ENCODE results near the gene GRIFIN.

Gene GRIFIN

DNA sequence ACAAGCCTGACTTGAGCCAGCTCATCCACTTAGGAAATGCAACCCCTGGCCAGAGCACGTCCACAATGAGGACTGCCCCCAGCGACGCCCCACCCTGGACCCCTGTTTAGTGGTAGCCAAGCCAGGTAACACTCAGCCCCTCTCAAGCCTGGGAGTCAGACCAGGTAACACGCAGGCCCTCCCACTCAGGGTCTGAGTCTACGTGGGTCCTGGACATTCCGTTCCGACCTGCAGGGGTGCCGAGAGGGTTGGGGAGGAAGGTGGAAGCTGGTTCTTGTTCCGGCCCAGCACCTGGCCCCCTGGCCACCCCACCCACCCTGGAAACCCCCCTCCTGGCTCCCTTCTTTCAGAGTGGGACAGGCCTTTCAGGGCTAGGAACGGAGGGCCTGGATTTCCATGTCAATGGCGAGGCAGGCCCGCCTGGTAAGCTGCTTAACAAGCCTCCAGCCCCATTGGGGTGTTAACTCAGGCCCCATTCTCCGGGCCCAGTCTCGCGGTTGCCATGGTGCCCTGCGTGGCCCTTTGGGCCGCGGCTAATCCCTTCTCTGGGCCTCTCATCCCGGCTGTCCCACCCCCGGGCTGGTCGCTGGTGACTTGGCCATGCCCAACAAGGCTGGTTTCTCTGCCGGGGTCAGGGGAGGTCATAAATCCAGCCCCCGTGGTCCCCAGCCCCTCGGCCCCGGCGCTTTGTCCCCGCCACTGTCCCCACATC, 23.7 kb upstream of the GRIFIN start:
- intact Hi-C loops (cut with DNase I): no loop called here
- no peak for DNase-seq

DNA sequence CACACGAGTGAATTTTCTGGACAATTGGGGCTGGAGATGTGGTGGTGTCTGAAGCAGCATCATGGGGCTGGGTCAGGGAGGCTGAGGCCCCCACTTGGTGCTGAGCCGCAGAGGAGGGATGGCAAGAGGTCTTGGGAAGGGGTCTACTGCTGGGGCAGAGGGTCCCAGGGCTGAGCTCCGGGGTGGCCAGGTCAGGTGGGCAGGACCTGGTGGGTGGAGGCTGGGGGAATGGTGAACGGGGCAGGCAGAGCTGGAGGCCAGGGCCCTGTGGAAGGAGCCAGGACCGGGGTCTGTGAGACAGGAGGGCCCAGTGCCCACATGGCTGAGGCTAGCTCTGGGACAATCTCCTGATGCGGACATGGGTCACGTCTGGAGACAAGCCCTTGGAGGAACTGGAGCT, 23.0 kb upstream of the GRIFIN start:
- intact Hi-C loops (cut with DNase I): no loop called here

DNA sequence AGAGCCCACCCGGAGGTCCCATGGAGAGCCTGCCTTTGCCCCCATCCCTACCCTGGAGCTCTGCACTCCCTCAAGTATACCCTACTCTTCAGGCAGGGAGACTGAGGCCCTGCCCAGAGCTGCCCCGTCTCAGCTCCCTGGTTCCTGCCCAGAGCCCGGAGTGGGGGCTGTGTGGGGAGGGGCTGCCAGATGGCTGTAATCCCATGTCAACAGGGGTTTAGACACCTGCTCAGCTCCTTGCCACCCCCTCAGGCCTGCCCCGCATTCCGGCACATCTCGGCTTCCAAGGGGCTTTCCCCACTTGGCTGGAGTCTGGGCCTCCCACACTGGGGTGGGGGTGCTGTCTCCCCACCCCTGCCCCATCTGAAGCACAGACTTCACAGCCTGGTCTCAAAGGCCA, 22.5 kb upstream of the GRIFIN start:
- DNase-seq: no peak

More for the DNA sequence above, 23.0 kb upstream of the GRIFIN start:
- no peak for DNase-seq

GRCh38 chr7:2497500-2498336, 21.5 kb upstream of the GRIFIN start:
- no peak for DNase-seq
- intact Hi-C loops (cut with DNase I): no loop called here

More for the DNA sequence above, 22.5 kb upstream of the GRIFIN start:
- intact Hi-C loops (cut with DNase I): no loop called here

- intact Hi-C loops (cut with DNase I): no loop called here
- DNase-seq: no peak
Measured at GRCh38 chr7:2497065-2497464, 20.9 kb upstream of the GRIFIN start.

DNA sequence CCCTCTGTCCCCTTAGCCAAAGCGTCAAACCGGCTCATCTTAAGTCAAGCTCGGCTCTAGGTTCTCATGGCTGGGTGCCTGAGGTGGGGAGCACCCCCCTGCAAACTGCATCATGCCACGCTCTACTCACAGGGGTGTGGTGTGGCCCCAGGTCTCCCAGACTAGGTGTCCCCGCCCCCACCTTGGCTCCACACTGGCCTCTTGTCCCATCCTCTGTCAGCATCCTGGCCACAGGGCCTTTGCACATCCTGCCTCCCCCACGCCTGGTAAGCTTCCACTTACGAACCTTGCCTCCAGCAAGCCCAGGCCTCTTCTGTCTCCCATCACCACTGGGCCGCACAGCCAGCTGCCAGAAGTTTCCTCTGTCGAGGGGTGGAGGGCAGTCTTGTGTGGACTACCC, 20.2 kb upstream of the GRIFIN start:
- no peak for DNase-seq
- intact Hi-C loops (cut with DNase I): no loop called here

DNA sequence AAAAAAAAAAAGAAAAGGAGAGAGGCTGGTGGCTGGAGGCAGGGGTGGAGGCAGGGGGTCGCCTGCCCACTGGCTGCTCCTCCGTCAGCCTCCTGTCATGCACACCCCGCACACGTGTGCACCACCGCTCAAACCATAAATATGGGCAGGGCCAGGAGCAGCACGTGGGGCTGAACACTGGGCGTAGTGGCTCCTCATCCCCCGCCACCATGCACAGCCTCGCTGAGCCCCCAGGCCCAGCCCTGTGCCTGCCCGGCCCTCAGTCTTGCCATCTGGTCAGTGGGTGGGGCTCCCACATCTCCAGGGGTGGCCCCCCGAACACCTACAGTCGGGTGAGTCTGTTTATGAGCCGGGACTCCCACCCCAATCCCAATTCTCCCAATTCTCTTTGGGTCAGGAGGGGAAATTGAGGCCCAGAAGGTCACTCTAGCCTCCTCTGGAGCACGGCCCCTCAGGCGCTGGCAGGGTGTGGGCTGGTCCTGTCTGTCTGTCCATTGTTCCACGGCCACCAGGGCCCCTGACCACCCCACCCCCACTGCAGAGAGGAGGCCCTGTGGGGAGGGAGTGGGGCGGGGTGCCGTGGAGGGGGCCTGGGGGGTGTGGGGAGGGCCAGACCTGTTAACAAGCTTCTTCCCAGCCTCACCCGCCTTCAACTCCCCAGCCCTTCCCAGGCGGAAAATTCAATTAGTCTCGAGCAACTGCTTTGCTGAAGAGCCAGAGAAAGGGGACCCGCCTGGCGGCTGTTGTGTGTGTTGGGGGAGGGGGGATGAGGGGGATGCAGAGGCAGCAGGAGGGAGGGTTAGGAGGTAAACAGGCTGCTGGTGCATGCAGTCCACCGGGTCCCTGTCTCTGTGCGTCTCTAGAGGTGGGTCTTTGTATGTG, 19.5 kb upstream of the GRIFIN start:
- no peak for DNase-seq
- intact Hi-C loops (cut with DNase I): no loop called here

- intact Hi-C loops (cut with DNase I): no loop called here
- no peak for DNase-seq
Measured at GRCh38 chr7:2494191-2495130, 18.3 kb upstream of the GRIFIN start.

DNA sequence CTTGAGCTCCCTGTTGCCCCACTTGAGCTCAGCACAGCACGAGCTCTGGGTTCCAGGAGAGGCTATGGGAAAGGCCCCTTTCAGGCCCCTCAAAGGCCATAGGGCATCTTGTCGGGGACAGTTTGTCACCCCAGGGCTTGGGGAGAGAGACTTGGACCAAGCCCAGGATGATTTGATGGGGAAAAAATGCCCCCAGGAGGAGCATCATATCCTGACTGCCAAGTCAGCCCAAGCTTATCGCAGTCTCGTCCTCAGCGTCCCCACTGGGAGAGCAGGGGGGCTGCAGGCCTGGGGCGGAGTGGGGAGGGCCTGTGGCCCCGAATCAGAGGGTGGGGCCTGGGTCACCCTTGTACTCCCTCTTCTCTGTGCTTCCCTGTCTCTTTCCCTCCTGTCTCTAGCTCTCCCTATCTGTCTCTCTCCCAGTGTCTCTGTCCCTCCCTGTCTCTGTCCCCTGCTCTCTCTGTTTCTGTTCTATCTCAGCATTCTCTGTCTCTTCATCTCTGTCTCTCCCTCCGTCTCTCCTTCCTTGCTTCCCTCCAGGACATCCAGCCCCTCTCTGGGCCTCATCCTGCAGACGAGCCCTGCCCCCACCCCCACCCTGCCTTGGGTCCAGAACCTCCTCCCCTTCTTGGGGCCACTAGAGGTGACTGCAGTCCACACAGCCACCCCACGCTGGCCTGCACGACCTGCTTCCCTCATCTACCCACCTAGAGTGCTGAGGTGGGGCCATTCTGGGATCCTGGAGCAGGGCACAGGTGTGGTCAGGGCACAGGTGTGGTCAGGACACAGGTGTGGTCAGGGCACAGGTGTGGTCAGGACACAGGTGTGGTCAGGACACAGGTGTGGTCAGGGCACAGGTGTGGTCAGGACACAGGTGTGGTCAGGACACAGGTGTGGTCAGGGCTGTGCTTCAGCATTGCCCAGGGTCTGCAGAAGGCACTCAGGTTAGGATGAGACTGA, 17.3 kb upstream of the GRIFIN start:
- intact Hi-C loops (cut with DNase I): no loop called here
- DNase-seq: no peak

GRCh38 chr7:2492038-2492437, 15.8 kb upstream of the GRIFIN start:
- intact Hi-C loops (cut with DNase I): no loop called here
- no peak for DNase-seq

- no peak for DNase-seq
- intact Hi-C loops (cut with DNase I): no loop called here
Measured at GRCh38 chr7:2490181-2490651, 14.0 kb upstream of the GRIFIN start.

DNA sequence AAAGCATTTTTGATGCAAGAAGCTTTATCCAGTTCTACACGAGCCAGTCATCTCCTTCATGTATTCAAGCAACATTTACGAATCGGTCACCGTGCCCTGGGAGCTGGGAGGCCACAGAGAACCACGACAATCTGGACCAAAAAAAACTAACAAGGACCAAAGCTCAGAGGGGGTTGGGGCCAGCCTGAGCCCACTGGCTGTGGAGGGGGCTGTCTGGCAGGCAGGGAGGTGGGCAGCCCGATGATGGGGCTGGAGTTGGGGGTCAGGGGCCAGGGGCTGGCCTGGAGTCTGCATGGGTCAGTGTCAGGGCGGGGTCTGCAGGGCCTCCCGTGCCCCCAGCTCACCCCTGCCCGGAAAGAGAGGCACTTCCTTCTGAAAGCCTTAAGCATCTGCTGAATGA, 12.5 kb upstream of the GRIFIN start:
- no peak for DNase-seq
- intact Hi-C loops (cut with DNase I): no loop called here

- intact Hi-C loops (cut with DNase I): no loop called here
Measured at GRCh38 chr7:2488272-2488645, 12.1 kb upstream of the GRIFIN start.

GRCh38 chr7:2487586-2488271, 11.5 kb upstream of the GRIFIN start:
- intact Hi-C loops (cut with DNase I): no loop called here
- DNase-seq: no peak

More at GRCh38 chr7:2488272-2488645, 12.1 kb upstream of the GRIFIN start:
- no peak for DNase-seq

DNA sequence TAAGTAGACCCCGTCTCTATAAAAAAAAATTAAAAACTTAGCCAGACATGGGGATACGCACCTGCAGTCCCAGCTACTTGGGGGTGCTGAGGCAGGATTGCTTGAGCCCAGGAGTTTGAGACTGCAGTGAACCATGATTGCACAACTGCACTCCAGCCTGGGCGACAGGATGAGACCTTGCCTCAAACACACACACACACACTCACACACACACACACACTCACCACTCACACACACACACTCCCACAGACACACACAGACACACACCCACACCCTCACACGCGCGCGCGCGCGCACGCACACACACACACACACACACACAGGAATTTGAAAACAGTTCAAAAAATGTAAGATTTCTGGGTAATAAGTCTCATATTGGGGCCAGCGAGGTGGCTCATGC, 8.7 kb upstream of the GRIFIN start:
- DNase-seq: no peak
- intact Hi-C loops (cut with DNase I): no loop called here

DNA sequence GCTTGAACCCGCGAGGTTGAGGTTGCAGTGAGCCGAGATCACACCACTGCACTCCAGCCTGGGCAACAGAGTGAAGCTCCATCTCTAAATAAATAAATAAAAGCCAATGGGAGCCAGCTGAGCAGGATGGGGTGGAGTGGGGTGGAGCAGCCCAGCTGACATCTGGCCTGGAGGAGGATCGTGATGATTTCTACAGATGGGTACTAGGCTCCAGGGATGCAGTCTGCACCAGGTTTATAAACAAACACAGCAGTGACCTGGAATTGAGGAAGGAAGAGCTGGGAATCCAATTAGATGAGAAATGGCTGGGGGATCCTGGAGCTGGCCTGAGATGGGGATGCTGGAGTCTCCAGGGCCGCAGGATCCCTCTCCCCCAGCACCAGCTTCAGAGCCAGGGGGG, 7.3 kb upstream of the GRIFIN start:
- intact Hi-C loops (cut with DNase I): no loop called here
- no peak for DNase-seq

DNA sequence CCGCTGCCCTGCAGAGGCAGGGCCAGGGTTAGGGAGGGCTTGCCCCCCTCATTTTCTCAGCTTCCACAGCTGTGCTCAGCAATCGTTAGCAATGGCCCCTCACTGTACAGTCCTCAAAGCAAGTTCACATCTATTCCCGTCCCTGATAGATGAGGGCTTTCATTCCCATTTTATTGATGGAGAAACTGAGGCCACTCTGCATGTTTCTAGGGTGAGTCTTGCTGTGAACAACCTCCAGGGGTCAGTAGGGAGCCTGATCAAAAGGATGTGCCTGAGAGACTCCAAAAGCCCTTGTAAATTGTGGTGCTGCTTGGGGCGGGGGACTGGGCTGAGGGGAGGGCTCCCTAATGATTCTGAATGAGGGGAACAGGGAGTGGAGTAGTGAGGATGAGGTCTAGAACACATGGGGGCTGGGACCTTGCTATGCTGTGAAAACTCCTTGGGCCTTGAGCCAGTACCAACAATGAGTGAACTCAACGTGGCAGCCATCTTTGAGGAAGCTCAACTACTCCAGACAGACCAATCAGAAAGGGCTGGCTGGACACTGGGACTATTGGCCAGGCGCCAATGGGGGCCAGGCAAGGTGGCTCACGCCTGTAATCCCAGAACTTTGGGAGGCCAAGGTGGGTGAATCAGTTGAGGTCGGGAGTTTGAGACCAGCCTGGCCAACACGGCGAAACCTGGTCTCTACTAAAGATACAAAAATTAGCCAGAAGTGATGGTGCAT, 6.7 kb upstream of the GRIFIN start:
- DNase-seq: no peak
- intact Hi-C loops (cut with DNase I): no loop called here

Data from posterior cingulate gyrus (tissue), 11 donors.